ENCODE measurements around the gene TBXAS1.

TBXAS1 gene

DNA sequence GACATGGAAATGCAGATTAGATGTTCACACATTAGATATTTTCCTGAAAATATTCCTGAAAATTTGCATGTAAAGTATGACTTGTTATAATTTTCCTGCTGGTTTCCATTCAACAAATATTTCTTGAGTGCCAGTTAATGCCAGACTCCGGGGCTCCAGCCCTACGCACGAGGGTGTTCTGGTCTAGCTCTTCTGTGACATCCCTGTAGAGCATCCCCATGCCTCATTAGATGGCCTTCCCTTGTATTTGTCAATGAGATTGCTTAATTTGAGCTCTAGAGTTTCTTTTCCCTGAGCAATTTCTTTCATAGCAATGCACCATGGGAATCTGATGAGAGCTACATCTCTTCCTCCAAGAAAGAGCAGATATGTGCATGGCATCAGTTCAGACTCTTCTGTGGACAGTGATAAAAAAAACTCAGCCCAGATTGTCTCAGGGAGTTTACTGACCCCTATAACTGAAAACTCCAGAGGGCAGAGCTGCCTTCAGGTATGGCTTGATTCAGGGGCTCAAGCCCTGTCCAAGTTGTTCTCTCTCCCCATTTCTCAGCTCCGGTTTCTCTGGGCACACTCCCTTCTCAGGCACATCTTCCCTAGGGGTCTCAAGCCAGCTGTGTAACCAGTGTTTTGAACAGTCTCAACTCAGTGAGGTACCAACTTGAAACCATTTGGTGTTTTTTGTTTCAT lies 137.0 kb downstream of the TBXAS1 start:
- 89 to 90% methylated on average over 2 to 4 of the region's 4 CpGs for WGBS, 2 experiments (ENCODE audit: insufficient coverage in 2 of 2)
- Histone ChIP-seq H3K4me1 (ENCODE audit: control insufficient read depth, insufficient read depth, low read length, poor library complexity, severe bottlenecking) (no peaks in the 10 kb centered on the region), H3K4me3 (ENCODE audit: extremely low read depth, insufficient read depth, low read length, poor library complexity, severe bottlenecking) (no peak overlapping the region), H3K36me3 (ENCODE audit: control insufficient read depth, insufficient read depth, low read length) (no peaks in the 10 kb centered on the region), H3K9me3 (ENCODE audit: control insufficient read depth, low read length) (no peaks in the 10 kb centered on the region), H3K27ac (ENCODE audit: low read depth, low read length, severe bottlenecking) (no peak overlapping the region)

GRCh38 chr7:139966949-139967348 lies 137.9 kb downstream of the TBXAS1 start:
- WGBS, 2 experiments (ENCODE audit: insufficient coverage in 2 of 2): 93 to 100% methylated on average over 4 to 5 of the region's 5 CpGs
- Histone ChIP-seq H3K9me3 (ENCODE audit: control insufficient read depth, low read length) (no peaks in the 10 kb centered on the region), H3K27ac (ENCODE audit: low read depth, low read length, severe bottlenecking) (no peak overlapping the region), H3K36me3 (ENCODE audit: control insufficient read depth, insufficient read depth, low read length) (no peaks in the 10 kb centered on the region), H3K4me1 (ENCODE audit: control insufficient read depth, insufficient read depth, low read length, poor library complexity, severe bottlenecking) (no peaks in the 10 kb centered on the region), H3K4me3 (ENCODE audit: extremely low read depth, insufficient read depth, low read length, poor library complexity, severe bottlenecking) (no peak overlapping the region)

- Histone ChIP-seq H3K4me3 (ENCODE audit: extremely low read depth, insufficient read depth, low read length, poor library complexity, severe bottlenecking) (no peak overlapping the region), H3K4me1 (ENCODE audit: control insufficient read depth, insufficient read depth, low read length, poor library complexity, severe bottlenecking) (no peaks in the 10 kb centered on the region), H3K9me3 (ENCODE audit: control insufficient read depth, low read length) (no peaks in the 10 kb centered on the region), H3K36me3 (ENCODE audit: control insufficient read depth, insufficient read depth, low read length) (no peaks in the 10 kb centered on the region), H3K27ac (ENCODE audit: low read depth, low read length, severe bottlenecking) (no peak overlapping the region)
These were observed 139.9 kb downstream of the TBXAS1 start for GRCh38 chr7:139968931-139969330.

- Histone ChIP-seq H3K4me3 (ENCODE audit: extremely low read depth, insufficient read depth, low read length, poor library complexity, severe bottlenecking) (no peak overlapping the region), H3K36me3 (ENCODE audit: control insufficient read depth, insufficient read depth, low read length) (no peaks in the 10 kb centered on the region), H3K9me3 (ENCODE audit: control insufficient read depth, low read length) (no peaks in the 10 kb centered on the region), H3K4me1 (ENCODE audit: control insufficient read depth, insufficient read depth, low read length, poor library complexity, severe bottlenecking) (peaks cover 3% of the 10 kb centered on the region), H3K27ac (ENCODE audit: low read depth, low read length, severe bottlenecking) (no peak overlapping the region)
These were observed 143.0 kb downstream of the TBXAS1 start for GRCh38 chr7:139972029-139972428.

DNA sequence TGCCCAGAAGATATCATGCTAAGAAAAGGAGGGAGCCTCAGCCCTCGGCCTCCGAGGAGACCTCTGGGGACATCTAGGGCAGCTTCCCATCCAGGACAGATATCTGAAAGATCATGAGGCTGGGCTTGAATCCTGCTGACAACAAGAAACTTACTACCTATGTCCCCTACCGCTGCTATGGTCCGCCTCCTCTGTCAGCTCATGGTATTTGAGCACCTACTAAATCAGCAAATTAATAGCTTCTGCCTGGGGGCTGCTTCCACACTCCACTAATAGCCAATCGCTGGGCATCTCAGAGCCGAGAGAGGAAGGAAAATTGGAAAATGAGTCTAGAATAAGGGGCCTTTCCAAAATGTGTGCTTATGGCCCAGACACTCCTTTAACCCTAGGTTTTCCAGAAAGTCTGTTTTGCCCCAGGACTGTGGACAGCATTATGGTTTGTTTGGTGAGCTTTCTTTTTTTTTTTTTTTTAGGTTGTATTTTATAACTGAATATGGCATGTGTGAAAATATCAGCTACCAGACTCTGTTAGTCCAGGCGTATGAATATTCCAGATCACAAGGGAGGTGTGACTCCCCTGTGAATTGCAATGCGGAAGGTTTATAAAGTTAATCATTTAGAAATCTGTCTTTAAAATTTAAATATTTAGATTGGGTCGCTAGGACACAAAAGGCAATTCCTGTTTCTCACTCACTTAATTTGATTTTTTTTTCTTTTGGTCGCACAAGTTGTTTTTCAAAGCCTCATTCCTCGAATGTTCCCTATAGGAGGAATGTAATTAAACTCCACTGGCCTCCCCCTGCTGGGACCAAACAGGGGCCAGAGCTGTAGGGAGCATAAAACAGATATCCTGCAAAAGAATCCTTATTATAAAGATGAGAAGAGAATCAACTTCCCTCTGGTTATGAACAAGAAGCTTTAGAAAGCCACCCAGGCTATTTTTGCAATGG lies 144.3 kb downstream of the TBXAS1 start:
- H3K4me1 ChIP-seq (ENCODE audit: control insufficient read depth, insufficient read depth, low read length, poor library complexity, severe bottlenecking): peaks cover 3% of the 10 kb centered on the region
- H3K4me3 ChIP-seq (ENCODE audit: extremely low read depth, insufficient read depth, low read length, poor library complexity, severe bottlenecking): no peak overlapping the region
- H3K36me3 ChIP-seq (ENCODE audit: control insufficient read depth, insufficient read depth, low read length): no peaks in the 10 kb centered on the region
- no peak overlapping the region for H3K27ac ChIP-seq (ENCODE audit: low read depth, low read length, severe bottlenecking)
- no peaks in the 10 kb centered on the region for H3K9me3 ChIP-seq (ENCODE audit: control insufficient read depth, low read length)
- 72 to 83% methylated on average over 2 to 5 of the region's 11 CpGs for WGBS, 2 experiments (ENCODE audit: insufficient coverage in 2 of 2)

DNA sequence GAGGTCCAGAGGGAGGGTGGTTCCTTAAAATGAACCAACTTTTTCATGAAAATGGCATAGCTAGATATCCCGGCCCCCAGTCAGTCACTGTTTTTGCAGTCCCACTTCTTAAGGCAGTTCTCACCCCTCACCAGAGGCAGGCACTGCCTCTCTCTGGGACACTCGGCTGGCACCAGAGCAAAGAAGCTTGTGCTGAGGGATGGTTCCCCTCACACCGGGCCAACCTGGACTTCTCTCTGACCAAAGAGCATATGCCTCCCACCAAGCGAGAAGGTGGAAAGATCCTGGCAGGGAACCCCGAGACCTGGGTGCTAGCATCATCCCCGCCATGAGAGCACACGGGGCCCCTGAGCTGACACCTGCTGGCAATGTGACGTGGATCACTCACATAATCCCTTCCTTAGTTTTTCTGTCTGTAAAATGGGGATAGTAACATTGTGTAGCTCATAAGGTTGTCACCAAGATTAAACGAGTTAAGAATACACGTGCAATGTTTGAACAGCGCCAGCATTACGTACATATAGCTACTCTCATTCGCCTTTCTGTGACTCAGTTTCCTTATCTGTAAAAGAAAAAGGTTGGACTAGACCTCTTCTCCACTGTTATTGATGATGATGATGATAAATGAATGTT lies 145.2 kb downstream of the TBXAS1 start:
- 85 to 87% methylated on average over 3 to 7 of the region's 13 CpGs for WGBS, 2 experiments (ENCODE audit: insufficient coverage in 2 of 2)

GRCh38 chr7:139976055-139976837 lies 147.2 kb downstream of the TBXAS1 start:
- Histone ChIP-seq H3K9me3 (ENCODE audit: control insufficient read depth, low read length) (no peaks in the 10 kb centered on the region), H3K4me3 (ENCODE audit: extremely low read depth, insufficient read depth, low read length, poor library complexity, severe bottlenecking) (no peak overlapping the region), H3K27ac (ENCODE audit: low read depth, low read length, severe bottlenecking) (no peak overlapping the region), H3K4me1 (ENCODE audit: control insufficient read depth, insufficient read depth, low read length, poor library complexity, severe bottlenecking) (peaks cover 3% of the 10 kb centered on the region), H3K36me3 (ENCODE audit: control insufficient read depth, insufficient read depth, low read length) (no peaks in the 10 kb centered on the region)
- 86 to 90% methylated on average over 9 of the region's 11 CpGs for WGBS, 2 experiments (ENCODE audit: insufficient coverage in 2 of 2)

More for the DNA sequence above, 145.2 kb downstream of the TBXAS1 start:
- no peaks in the 10 kb centered on the region for H3K9me3 ChIP-seq (ENCODE audit: control insufficient read depth, low read length)
- no peaks in the 10 kb centered on the region for H3K36me3 ChIP-seq (ENCODE audit: control insufficient read depth, insufficient read depth, low read length)
- no peak overlapping the region for H3K4me3 ChIP-seq (ENCODE audit: extremely low read depth, insufficient read depth, low read length, poor library complexity, severe bottlenecking)
- no peak overlapping the region for H3K27ac ChIP-seq (ENCODE audit: low read depth, low read length, severe bottlenecking)
- peaks cover 3% of the 10 kb centered on the region for H3K4me1 ChIP-seq (ENCODE audit: control insufficient read depth, insufficient read depth, low read length, poor library complexity, severe bottlenecking)

DNA sequence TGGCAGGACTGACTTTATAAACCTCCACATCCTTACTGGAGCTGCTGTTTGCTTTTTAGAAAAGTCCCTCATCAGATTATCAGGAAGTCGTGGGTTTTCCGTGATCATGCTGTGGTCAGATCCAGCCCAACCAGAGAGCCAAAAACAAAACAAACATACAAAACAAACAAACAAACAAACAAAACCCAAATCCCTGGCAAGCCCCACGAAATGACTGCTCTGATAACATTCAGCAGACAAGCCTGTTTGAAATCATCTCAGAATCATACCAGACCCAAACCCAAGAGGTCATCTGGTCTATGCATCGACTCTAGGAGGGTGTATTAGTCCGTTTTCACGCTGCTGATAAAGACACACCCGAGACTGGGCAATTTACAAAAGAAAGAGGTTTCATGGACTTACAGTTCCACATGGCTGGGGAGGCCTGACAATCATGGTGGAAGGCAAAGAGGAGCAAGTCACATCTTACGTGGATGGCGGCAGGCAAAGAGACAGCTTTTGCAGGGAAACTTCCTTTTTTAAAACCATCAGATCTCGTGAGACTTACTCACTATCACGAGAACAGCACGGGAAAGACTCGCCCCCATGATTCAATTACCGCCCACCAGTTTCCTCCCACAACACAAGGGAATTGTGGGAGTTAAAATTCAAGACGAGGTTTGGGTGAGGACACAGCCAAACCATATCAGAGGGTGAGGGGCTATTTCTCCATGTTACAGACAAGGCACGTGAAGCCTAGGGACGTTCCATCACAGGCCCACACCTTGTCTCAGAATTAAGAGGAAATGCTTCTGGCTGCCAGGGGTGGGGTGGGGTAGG lies 148.0 kb downstream of the TBXAS1 start:
- WGBS, 2 experiments (ENCODE audit: insufficient coverage in 2 of 2): 92 to 95% methylated on average over 6 to 9 of the region's 17 CpGs
- Histone ChIP-seq H3K36me3 (ENCODE audit: control insufficient read depth, insufficient read depth, low read length) (no peaks in the 10 kb centered on the region), H3K4me1 (ENCODE audit: control insufficient read depth, insufficient read depth, low read length, poor library complexity, severe bottlenecking) (peaks cover 3% of the 10 kb centered on the region), H3K9me3 (ENCODE audit: control insufficient read depth, low read length) (no peaks in the 10 kb centered on the region), H3K4me3 (ENCODE audit: extremely low read depth, insufficient read depth, low read length, poor library complexity, severe bottlenecking) (no peak overlapping the region), H3K27ac (ENCODE audit: low read depth, low read length, severe bottlenecking) (no peak overlapping the region)

DNA sequence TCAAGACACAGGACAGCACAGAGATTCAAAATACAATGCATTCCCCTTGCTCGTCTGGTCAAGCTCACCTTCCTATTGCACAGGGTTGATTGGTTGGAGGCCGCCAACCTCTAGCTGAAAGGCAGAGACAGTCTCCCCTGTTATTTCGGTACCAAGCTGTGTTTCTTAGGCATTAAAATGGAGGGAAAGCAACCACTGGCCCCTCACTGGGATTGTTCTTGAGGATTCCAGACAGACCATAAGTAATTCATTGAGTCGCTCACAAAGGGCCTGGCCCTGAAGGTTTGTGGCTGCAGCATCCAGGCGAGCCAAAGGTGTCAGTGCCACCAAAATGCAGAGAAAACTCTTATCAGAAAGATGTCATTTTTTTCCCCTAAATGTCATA lies 152.4 kb downstream of the TBXAS1 start:
- Histone ChIP-seq H3K4me1 (ENCODE audit: control insufficient read depth, insufficient read depth, low read length, poor library complexity, severe bottlenecking) (peaks cover 2% of the 10 kb centered on the region), H3K36me3 (ENCODE audit: control insufficient read depth, insufficient read depth, low read length) (no peaks in the 10 kb centered on the region), H3K4me3 (ENCODE audit: extremely low read depth, insufficient read depth, low read length, poor library complexity, severe bottlenecking) (no peak overlapping the region), H3K9me3 (ENCODE audit: control insufficient read depth, low read length) (no peaks in the 10 kb centered on the region), H3K27ac (ENCODE audit: low read depth, low read length, severe bottlenecking) (no peak overlapping the region)
- 57 to 75% methylated on average over 2 of the region's 5 CpGs for WGBS, 2 experiments (ENCODE audit: insufficient coverage in 2 of 2)
